Activated T-helper 9 cell treated with anti-CD3 and anti-CD28 coated beads, Interleukin-2, amount 50 U/mL, for 16 hours (primary cell): ENCODE data around the gene ADIRF.
"Not testable (repeated sequence)": the region's sequence is repeated elsewhere in the genome, so short reads cannot be mapped to it uniquely, and the experiment has no call there.

Experiments used
- DNase-seq: peaks from one replicate; pipeline ENCODE4 v3.0.0-alpha.2; 2020; ENCODE audit warnings: low read depth

ADIRF gene

DNA sequence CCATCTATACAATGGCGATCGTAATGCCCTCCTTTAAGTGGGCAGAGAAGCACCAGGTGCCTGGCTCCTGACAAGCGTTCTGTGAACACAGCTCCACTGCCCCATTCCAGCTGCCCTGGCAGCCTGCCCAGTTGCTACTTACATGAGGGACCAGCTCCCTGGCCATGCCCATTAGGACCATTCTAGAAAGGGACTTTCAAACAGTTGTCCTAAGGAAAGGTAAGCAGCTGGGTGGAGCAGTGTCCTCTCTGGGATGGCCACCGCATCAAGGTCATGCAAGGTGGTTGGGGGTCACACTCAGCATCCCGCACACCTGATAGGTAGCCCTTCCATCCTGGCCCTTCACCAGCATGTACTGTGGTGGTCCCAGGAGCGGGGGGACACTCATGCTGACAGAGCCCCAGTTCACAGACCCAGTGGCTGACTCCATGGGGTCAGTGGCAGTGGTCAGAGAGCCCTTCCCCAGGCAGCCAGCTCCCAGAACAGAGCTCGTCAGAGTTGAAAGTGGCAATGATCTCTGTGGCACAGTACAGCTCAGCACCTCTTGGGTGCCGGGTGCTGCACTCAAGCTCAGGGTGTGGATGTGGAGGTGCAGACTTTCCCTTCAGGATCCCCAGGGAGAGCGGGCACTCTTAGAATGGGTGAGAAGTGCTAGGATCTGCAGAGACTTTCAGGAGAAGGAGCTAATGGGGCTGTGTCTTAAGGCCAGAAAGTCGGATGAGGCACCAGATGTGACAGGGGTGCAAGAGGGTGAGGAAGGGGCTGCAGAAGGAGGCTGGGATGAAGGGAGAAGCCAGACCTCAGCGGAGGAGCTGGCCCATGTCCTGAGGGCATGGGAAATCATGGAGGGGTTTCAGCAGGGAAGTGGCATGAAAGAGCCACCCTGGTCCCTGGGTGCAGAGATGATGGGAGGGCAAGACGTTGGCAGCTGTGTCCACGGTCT is 21.8 kb upstream of the ADIRF start:
- no peak for DNase-seq

DNA sequence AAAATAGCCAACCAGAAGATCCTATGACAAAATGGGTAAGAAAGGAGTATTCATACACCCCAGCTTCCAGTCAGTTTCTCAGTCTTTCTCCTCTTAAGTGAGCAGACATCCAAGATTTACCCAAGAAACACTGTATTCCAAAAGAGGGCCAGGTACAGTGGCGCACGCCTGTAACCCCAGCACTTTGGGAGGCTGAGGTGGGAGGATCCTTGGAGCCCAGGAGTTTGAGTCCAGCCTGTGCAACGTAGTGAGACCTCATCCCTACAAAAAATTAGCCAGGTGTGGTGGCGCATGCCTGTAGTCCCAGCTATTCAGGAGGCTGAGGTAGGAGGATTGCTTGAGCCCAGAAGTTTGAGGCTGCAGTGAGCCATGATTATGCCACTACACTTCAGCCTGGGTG is 20.5 kb upstream of the ADIRF start:
- not testable (repeated sequence) for DNase-seq

DNA sequence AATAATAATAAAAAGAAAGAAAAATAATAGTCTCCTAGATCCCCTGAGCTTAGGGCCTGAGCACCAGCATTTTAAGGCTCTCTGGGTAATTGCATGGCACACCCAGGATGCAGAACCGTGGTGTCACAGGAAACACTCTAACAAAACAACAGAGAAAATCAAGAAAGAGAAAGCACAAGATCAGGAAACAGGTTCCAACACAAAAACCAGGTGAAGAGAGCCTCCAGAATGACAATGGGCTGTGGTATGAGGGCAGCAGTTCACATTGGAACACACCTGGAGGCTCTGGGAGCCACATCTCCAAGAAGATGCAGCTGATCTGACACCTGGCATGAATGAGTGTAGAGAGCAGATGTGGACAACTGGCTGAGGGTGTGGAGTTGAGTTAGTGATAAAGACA is 17.9 kb upstream of the ADIRF start:
- DNase-seq = no peak

DNA sequence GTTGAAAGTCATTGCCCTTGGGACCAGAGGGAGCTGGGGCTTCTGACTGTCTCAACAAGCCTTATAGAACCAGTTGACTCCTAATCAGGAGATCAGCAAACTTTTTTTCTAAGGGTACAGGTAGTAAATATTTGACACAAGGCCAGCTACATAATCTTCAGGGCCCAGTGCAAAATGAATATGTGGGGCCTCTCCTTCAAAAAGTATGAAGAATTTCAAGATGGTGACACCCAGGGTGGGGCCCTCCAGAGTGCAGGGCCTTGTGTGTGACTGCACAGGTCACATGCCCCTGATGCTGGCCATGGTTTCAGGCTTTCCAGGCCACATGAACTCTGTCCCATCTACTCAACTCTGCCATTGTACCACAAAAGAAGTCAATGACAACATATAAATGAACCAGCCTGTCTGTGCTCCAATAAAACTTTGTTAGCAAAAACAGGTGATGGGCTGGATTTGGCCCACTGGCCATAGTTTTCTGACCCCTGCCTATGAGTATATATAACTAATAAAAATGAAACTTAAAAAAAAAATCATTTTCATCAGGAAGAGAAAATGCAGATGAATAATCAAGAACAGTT is 17.0 kb upstream of the ADIRF start:
- DNase-seq = no peak

DNA sequence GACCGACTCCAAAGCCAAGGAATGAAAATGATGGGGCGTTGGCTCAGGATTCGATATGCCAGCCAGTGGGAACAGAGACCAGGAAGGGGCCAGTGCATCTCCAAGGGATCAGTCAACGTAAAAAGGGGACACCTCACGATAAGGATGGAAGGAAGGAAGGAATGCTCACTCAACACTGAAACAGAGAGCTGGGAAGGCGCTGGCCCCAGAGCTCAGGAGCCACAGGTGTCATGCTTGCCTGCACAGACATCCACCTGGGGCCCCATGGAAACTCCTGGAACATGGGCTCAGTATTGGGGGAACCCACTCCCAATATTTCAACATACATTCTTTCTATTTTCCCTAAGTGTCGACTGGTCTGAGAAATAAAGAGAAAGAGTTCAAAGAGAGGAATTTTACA is 16.2 kb upstream of the ADIRF start:
- no peak for DNase-seq

DNA sequence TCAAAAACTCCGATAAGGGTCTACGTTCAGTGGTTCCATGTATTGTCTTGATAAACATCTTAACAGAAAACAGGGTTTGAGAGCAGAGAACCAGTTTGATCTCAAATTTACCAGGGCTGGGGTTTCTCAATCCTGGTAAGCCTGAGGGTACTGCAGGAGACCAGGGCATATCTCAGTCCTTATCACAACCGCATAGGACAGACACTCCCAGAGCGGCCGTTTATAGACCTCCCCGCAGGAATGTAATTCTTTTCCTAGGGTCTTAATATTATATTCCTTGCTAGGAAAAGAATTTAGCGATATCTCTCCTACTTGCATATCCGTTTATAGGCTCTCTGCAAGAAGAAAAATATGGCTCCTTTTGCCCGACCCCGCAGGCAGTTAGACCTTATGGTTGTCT is 15.6 kb upstream of the ADIRF start:
- not testable (repeated sequence) for DNase-seq

DNA sequence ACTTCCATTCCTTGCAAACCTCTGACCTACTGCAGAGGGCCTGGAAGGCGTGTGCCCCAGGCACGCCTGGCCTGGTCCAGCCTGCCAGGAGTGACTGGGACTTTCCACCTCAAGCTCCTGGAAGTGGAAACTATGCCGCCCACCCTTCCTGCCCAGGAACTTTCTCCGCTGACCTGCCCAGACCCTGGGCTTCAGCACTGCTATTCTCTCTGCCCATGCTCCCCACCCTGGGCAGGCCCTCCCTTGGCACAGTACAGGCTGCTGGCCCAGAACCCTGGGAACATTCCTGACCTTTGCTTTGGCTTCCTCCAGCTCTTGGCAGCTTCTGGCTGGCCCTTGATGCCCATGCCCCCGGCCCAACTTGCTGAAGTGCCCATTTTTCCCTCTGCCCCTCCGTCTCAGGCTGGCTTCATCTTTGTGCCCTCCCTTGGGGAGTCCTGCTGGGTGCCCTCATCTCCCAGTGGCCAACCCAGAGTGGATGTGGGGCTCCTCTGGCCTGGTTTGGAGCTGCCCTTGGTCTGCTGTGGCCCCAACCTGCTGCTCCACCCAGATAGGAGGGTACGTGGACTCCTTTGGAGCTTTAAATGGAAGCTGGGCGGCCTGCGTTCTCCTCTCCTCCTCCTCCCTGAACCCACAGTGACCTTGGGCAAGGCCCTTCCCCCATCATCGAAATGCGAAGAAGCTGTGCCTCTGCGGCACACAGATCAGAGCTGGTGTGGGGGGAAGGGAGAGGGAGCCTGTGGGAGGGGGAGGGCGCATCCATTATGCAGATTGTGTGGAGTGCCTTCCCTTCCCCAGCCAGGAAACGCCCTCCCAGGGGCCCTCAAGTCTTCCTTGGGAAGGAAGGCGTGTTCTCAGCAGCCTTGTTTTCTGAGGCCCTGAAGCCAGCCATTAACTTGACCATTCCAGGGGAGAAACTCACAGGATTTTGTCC is 14.3 kb upstream of the ADIRF start:
- no peak for DNase-seq

DNA sequence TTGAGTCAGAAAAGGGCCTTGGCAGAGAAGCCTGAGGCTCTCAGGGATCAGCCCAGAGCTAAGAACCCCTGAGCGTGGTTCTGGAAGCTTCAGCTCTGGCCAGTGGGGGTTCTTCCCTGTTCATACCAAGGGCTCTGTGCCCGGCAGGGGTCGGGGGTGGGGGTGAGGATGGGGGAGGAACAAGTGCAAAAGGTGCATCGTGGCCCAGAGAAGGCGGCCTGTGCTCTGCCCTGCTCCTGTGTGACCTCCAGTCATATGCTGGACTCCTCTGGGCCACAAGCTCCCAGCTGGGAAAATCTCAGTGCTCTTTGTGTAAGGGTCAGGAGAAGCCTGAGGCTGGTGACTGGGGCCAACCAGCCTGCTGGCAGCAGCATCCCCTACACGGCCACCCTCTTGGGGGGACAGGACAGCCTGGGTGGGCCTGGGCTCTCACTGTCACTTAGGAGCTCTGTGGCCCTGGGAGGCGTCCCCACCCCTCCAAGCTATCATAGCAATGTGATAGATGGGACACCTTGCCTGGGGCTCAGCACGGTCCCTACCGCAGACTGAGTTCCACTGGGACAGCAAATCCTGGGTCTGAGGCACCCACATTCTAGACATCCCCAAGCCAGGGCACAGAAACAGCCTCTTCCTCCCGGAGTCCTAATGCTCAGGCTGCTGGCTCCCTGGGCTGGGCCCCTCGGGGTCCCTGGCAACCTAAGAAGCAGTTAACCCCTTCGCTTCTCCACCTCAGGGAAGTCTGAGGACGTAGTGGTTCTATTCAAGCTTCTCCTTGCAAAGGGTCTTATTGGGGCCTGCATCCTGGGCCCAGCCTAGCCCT is 13.4 kb upstream of the ADIRF start:
- no peak for DNase-seq

DNA sequence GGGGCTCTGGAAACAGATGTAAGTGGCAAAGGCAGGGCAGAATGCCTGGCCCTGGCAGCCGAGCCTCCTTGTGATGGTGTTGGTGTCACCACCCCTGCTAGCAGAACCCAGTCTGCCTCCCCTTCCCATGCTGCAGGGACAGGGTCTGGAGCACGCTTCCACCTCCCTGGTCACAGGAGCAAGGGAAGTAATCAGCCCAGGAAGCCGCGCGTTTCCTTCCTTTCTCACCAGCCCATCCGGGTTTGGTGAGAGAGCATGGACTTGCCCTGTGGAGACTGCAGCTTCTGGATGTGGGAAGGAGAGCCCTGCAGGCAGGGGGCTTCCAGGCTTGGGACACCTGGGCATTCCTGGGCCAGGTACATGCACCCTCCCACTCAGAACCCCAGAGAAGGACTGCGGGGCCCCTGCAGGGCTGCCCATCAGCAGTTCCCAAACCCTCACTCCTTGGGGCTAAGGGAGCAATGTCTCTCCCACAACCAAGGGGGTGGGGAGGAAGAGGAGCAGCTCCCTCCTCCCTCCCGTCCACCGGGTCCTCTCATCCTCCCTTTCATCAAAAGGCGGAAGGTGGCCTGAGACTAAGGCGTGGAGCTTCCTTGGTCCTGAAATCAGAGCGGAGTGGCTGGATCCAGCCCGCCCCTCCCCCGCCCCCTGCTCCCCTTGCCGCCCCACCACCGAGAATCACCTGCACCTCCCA is 12.6 kb upstream of the ADIRF start:
- no peak for DNase-seq

DNA sequence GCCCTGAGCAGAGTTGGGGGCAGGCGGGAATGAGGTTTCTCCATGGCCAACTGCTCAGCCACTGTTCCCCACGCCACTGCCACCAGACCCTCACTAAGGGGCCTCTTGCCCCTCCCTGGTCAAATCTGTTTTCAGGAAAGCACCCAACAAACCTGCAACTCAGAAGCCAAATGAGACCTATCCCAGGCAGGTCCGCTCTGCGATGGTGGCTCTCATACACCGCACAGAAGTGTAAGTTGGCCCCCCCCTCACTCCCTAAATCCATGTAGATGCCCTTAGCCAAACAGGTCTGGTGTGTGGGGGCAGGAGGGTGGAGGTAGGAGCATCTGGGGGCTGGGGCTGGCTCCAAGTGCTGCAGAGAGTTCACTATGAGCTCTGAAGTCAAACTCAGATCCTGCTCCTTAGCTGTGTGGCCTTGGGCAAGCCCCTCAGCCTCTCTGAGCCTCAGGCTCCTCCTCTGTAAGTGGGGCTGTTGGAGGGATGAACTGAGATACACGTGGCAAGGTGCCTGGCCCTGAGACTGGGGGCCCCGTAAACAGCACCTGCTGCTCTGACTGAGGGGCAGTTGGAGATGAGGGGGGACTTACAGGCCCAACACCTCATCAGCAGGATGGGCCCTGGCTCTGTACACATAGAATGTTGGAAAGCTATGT is 12.0 kb upstream of the ADIRF start:
- no peak for DNase-seq

DNA sequence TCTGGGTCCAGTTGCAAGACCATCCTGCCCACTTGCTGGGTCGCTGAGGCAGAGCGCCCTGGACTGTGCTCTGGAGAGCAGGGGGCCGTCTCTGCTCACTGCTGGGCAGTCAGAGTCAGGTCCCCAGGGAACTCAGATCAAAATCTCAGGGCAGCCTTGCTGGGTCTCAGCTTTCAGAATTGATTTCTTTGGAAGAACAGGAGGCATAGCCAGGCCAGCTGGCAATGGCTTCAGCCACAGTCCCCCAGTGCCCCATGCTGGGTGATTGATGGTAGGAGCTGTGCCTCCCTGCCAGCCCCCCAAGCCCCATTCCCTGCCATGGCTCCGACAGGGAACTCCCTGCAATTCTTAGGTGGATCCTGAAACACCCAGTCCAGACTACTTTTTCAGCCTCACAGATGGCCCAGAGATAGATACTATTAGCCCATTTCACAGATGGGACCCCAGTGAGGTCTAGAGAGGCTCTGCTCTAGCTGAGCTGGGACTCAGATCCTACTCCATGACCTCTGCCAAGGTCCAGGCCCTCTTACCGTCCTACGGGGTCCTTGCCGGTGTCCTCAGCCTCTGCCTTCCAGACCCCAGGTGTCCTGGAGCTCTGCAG is 11.3 kb upstream of the ADIRF start:
- no peak for DNase-seq

DNA sequence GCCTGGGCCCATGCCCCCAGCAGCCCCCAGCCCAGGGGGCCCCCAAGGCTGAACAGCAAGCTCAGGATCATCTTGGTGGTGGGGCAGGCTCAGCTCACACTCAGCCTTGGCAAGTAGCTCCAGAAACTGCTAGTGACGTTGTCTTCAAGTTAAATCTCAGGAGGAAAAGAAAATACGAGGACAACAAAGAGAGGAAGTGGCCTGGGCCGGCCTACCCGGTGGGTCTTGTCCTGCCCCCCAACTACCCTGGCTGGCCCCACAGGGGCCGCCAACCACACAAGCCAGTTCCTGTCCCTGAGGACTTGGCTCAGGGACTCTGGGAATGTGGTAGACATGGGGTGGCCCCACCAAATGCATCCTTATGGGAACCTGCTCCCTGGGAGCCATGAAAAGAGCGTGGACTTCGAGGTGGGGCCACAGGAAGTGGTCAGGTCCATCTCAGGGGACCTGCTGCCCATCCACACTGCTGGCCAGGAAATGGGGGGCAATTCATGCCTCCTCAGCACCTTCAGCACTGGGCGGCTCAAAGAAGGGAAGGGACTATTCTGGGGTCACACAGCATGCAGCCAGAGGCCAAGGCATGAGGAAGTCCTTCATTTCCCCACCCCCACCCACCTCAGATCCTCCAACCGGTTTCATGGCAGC is 10.7 kb upstream of the ADIRF start, which contains the start of gene MMRN2:
Gene MMRN2 (minus strand): TSS at position 145 of the 645 bp plus-strand sequence. CDS start 74 bp downstream, at position 71.
- DNase-seq = no peak

DNA sequence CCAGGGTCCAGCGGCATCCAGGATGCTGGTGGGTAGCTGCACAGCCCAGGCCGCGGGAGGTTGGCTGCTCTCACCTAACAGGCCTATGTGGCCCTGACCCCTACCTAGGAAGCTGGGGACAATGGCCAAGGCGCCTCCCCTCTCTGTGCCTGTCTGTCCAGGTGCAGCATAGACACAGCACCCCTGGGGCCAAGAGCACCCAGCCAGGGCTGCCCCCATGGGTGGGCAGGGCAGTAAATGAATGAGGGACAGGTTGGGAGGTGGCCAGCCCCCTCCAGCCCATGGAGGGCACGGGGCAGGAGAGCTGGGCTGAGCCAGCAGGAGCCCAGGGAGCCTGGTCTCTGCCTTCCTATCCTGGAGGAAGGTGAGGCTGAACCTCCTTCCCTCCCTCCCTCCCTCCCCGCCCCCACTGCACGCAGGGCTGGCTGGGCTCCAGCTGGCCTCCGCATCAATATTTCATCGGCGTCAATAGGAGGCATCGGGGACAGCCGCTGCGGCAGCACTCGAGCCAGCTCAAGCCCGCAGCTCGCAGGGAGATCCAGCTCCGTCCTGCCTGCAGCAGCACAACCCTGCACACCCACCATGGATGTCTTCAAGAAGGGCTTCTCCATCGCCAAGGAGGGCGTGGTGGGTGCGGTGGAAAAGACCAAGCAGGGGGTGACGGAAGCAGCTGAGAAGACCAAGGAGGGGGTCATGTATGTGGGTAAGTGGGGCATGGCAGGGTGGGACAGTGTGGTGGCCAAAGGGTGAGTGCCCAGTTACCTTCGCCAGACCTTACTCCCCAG is 10.0 kb upstream of the ADIRF start, which contains the start of gene SNCG:
Gene SNCG (plus strand): TSS at position 484 of the 785 bp plus-strand sequence. CDS start 99 bp downstream, at position 583.
- no peak for DNase-seq

DNA sequence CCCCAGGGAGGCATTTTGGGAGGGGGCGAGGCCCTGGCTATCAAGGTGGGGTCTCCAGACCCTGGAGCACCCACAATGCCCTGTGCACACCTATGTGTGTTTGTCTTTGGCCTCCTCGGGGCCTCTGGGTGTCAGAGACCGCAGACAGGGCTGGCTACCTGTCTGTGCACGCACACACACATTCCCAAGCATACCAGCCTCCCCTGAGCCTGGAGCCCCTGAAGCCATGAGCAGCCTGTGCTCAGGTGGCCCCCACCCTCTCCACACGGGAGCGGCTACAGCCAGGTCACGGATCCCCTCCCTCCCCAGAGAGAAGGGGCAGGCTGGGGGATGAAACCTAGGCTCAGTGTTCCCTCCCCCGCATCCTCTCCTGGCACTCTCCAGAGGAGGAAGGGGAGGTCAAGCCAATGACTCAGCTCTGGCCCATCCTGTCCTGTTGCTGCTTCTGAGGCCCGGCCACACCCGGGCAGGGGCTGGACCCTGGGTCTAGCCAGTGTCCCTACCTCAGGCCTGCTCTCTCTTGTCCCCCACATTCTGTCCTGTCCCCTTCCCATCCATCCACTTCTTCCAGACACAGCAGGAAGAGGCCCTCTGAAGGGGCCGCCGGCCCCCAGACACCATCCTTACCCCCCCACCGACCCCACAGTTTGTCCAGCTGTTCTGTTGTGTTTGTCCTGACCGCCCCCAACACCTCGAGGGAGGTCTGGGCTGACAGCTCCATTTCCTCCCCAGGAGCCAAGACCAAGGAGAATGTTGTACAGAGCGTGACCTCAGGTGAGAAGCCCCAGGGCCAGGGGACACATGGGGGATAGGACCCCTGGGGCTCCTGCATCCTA is 9.2 kb upstream of the ADIRF start:
- DNase-seq = no peak

DNA sequence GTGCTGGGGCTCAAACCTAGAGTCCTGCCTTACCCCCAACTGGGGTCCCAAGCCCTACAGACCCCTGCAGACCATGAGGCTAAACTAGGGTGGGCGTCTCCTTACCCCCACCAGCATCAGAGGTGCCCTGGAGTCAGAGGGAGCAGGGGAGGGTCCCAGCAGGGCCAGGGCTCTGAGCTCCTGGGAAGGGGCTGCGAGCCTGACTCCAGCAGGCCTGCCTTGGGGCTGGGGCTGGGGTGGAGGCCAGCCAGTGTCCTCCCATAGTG is 8.6 kb upstream of the ADIRF start:
- DNase-seq = no peak

DNA sequence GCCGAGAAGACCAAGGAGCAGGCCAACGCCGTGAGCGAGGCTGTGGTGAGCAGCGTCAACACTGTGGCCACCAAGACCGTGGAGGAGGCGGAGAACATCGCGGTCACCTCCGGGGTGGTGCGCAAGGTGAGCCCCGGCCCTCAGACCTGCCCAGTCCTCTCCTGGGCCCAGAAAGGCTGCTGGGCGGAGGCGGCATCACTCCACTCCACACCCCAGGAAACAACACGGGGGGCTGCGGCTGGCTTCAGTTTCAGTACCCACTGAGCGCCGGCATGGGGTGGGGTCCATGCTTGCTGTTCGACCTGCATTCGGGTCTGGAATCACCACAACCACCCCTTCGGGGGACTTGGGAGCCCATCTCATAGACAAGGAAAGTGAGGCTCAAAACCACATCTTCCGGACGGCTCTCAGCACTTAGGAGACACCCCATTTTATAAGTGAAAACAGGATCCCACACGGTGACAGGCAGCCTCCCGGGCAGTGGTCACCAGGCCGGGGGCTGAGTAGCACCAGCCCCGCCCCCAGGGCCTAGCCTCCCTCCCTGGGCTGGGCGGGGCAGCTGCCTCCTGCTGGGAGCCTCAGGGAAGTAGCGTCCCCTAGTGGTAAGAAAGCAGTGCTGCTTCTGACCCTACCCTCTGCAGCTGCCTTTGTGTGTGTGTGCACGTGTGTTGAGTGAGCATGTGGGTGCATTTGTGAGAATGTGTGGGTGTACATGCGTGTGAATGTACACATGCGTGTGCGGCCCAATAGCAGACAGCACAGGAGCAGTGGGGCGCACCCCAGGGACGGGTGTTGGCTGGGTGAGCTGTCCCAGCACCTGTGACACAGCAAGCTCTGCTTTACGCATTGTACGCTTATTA is 8.0 kb upstream of the ADIRF start:
- DNase-seq = no peak
